Measurements from ENCODE around the gene DHCR24. TPM values are rescaled to one million over a fixed set of nuclear protein-coding genes. Genes with fewer than 3 reads are reported as not detected.
A peak's percentile ranks its signal among the peaks of the same experiment; 100 is the strongest.

Gene DHCR24
- total RNA-seq, 3 donors from 2014 or later: 101 to 271 (median 197) TPM

GRCh38 chr1:54866801-54867716 lies 19.9 kb downstream of the DHCR24 start:
- ATAC-seq (peak; percentile 78), DNase-seq (no peak)
- Histone ChIP-seq H3K9me3 (no peaks in the 10 kb centered on the region), H3K4me3 (no peak overlapping the region), H3K4me1 (ENCODE audit: low read depth) (no peaks in the 10 kb centered on the region), H3K36me3 (ENCODE audit: low read depth) (no peaks in the 10 kb centered on the region)
- TF ChIP-seq CTCF (IDR thresholded peaks at IDR 0.05): no peak
- intact Hi-C loops (cut with DNase I, micrococcal nuclease): no loop called here

GRCh38 chr1:54865238-54866073 lies 21.5 kb downstream of the DHCR24 start:
- no peak for TF ChIP-seq CTCF (IDR thresholded peaks at IDR 0.05)
- ATAC-seq (peak; percentile 35), DNase-seq (no peak)
- H3K4me1 ChIP-seq (ENCODE audit: low read depth): no peaks in the 10 kb centered on the region
- intact Hi-C loops (cut with DNase I, micrococcal nuclease): no loop called here
- H3K36me3 ChIP-seq (ENCODE audit: low read depth): no peaks in the 10 kb centered on the region
- H3K9me3 ChIP-seq: no peaks in the 10 kb centered on the region
- no peak overlapping the region for H3K4me3 ChIP-seq

- ATAC-seq: peak; percentile 37
- Histone ChIP-seq H3K36me3 (ENCODE audit: low read depth) (no peaks in the 10 kb centered on the region), H3K4me3 (no peak overlapping the region), H3K4me1 (ENCODE audit: low read depth) (no peaks in the 10 kb centered on the region), H3K9me3 (no peaks in the 10 kb centered on the region)
- TF ChIP-seq CTCF (IDR thresholded peaks at IDR 0.05): no peak
- intact Hi-C loops (cut with DNase I, micrococcal nuclease): no loop called here
- DNase-seq: no peak
These were observed 22.4 kb downstream of the DHCR24 start for GRCh38 chr1:54864460-54865208.

GRCh38 chr1:54863267-54863665 lies 23.7 kb downstream of the DHCR24 start:
- ATAC-seq: no peak
- intact Hi-C loops (cut with DNase I, micrococcal nuclease): no loop called here
- H3K9me3 ChIP-seq: no peaks in the 10 kb centered on the region
- no peak for TF ChIP-seq CTCF (IDR thresholded peaks at IDR 0.05)
- H3K4me3 ChIP-seq: no peak overlapping the region
- H3K4me1 ChIP-seq (ENCODE audit: low read depth): no peaks in the 10 kb centered on the region
- no peaks in the 10 kb centered on the region for H3K36me3 ChIP-seq (ENCODE audit: low read depth)
- DNase-seq: no peak

GRCh38 chr1:54861070-54861761 lies 25.8 kb downstream of the DHCR24 start:
- Histone ChIP-seq H3K4me1 (ENCODE audit: low read depth) (no peaks in the 10 kb centered on the region), H3K4me3 (no peak overlapping the region), H3K9me3 (no peaks in the 10 kb centered on the region), H3K36me3 (ENCODE audit: low read depth) (no peaks in the 10 kb centered on the region)
- TF ChIP-seq CTCF (IDR thresholded peaks at IDR 0.05): no peak
- DNase-seq (no peak), ATAC-seq (no peak)
- intact Hi-C loops (cut with DNase I, micrococcal nuclease): no loop called here
